PFSK-1 (cell line): ENCODE measurements around the gene XPOT.

Experiments used
- FOXP2 ChIP-seq: optimal IDR thresholded peaks from 2 replicates; pipeline ENCODE3; 2011; ENCODE audit warnings: borderline replicate concordance, control low read depth, inconsistent platforms; ENCODE audit not compliant: insufficient read depth; ENCODE audit errors: extremely low read length, extremely low read depth
- POLR2AphosphoS5 ChIP-seq: IDR thresholded peaks from 2 replicates; pipeline ENCODE4 v1.6.1; 2012; ENCODE audit warnings: low read depth, mild to moderate bottlenecking, control low read depth, low read length, moderate library complexity
- REST ChIP-seq, 2 experiments: IDR thresholded peaks; 2 replicates each; pipeline versions ENCODE4 v1.6.1 to v1.8.0; 2011 to 2012; ENCODE audit warnings: low read depth in 2 of 2, low read length in 2 of 2, control low read depth in 1 of 2, inconsistent platforms in 1 of 2, mild to moderate bottlenecking in 1 of 2, moderate library complexity in 1 of 2; ENCODE audit not compliant: insufficient read depth in 1 of 2
- SIN3A ChIP-seq: IDR thresholded peaks from 2 replicates; pipeline ENCODE4 v1.6.1; 2012; ENCODE audit warnings: mild to moderate bottlenecking, low read length, moderate library complexity, borderline replicate concordance; ENCODE audit not compliant: insufficient read depth
- TAF1 ChIP-seq: IDR thresholded peaks from 2 replicates; pipeline ENCODE4 v1.6.1; 2012; ENCODE audit warnings: low read length, control low read depth, borderline replicate concordance; ENCODE audit not compliant: insufficient read depth

Gene XPOT

DNA sequence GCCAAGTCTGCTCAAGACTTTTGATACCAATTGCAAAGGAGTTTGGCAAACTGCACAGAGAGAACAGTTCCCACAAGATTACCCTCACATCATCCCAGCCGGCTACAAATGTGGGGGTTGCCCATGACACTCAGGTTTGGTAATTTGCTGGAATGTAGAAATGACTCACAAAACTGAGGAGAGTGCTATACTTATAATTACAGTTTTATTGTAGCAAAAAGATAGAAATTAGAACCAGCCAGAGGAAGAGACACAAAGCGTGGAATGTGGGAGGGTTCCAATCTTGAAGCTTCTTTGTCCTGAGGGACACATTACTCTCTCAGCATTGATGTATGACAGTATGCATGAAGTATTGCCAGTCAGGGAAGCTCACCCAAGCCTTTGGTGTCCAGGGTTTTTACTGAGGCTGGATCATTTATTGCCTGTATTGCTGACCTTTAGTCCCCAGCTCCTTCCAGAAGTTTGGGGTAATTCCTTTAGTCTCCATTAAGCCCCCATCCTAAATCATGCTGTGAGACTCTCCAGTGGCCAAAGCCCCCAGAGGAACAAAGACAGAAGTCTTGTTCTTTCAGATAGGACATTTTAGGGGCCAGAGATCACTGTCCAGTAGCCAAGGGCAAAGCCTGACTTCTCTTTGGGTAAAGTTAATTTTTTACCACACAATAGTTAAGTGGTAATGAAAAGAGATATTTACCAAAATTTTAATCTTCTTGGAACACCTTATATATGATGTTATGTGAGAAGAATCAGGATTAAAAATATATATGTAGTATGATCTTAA lies 57.6 kb downstream of the XPOT start:
- no peak for TF ChIP-seq TAF1
- no peak for TF ChIP-seq REST (IDR thresholded peaks at IDR 0.05; ENCODE audit: insufficient read depth in 1 of 2, low read depth in 2 of 2, low read length in 2 of 2)
- no peak for TF ChIP-seq POLR2AphosphoS5
- no peak for TF ChIP-seq FOXP2
- TF ChIP-seq SIN3A, result no peak

DNA sequence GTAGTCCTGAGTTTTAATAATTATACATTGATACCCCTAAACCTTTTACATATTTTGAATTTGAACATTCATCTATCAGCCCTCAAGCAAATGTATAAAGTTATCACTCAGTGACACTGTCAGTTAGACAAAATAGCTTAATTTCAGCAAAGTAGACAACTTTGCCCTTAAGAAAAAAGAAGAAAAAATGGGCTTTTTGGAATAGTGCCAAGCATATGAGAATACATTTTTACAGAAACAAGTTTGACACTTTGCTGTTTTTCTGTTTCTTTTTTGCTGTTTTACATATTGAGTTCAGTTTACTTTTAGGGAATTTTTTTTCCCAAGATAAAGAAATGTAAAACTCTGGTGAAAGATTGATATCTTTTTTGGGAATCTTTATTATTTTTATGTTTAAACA lies 62.0 kb downstream of the XPOT start:
- no peak for TF ChIP-seq TAF1
- TF ChIP-seq SIN3A, result no peak
- TF ChIP-seq REST (IDR thresholded peaks at IDR 0.05; ENCODE audit: insufficient read depth in 1 of 2, low read depth in 2 of 2, low read length in 2 of 2), result no peak
- no peak for TF ChIP-seq POLR2AphosphoS5
- TF ChIP-seq FOXP2, result no peak

DNA sequence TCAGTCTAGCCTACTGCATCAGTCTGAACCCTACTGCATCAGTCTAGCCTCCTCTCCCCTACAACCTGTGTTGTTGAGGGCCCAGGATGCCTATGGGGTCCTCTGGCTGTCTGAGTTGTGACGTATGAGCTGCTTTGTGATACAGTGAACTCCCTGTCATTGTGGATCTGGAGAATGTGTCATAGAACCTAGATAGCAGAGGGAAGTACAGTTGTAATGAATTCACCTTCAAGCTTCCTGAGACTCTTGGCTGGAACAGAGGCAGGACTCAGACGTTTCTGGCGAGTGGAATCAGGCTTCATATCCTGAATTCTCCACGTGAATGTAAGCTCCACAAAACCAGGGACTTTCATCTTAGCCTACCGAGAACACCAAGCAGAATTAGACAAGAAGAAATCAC lies 64.8 kb downstream of the XPOT start:
- TF ChIP-seq POLR2AphosphoS5 (no peak), FOXP2 (no peak), REST (IDR thresholded peaks at IDR 0.05; ENCODE audit: insufficient read depth in 1 of 2, low read depth in 2 of 2, low read length in 2 of 2) (no peak), SIN3A (no peak), TAF1 (no peak)

- no peak for TF ChIP-seq FOXP2
- TF ChIP-seq POLR2AphosphoS5, result no peak
- no peak for TF ChIP-seq TAF1
- TF ChIP-seq SIN3A, result no peak
- TF ChIP-seq REST (IDR thresholded peaks at IDR 0.05; ENCODE audit: insufficient read depth in 1 of 2, low read depth in 2 of 2, low read length in 2 of 2), result no peak
These were observed 65.4 kb downstream of the XPOT start for GRCh38 chr12:64469455-64470142.
